Subcutaneous adipose tissue (tissue), 4 donors: ENCODE data around the gene ERH. TPM values are rescaled to one million over a fixed set of nuclear protein-coding genes. Genes with fewer than 3 reads are reported as not detected.

ENCODE experiments used
- total RNA-seq, 4 donors: library from RNA; depleted of rRNA; stranded (reverse); fragments of >200 nt; gene quantifications; one replicate each; pipeline ENCODE4 v1.1.0, GENCODE V29; 2016
- TF ChIP-seq, protein P1 (sequence below): fragments of 450-650 bp; IDR thresholded peaks from one replicate; pipeline ENCODE4 v1.5.1; 2016; ENCODE audit warnings: low read depth, mild to moderate bottlenecking, control low read depth, antibody characterized with exemption, moderate library complexity

Gene ERH
- total RNA-seq, 4 donors from 2014 or later: 47.1 to 116 (median 69.7) TPM

- TF ChIP-seq, protein P1, sequence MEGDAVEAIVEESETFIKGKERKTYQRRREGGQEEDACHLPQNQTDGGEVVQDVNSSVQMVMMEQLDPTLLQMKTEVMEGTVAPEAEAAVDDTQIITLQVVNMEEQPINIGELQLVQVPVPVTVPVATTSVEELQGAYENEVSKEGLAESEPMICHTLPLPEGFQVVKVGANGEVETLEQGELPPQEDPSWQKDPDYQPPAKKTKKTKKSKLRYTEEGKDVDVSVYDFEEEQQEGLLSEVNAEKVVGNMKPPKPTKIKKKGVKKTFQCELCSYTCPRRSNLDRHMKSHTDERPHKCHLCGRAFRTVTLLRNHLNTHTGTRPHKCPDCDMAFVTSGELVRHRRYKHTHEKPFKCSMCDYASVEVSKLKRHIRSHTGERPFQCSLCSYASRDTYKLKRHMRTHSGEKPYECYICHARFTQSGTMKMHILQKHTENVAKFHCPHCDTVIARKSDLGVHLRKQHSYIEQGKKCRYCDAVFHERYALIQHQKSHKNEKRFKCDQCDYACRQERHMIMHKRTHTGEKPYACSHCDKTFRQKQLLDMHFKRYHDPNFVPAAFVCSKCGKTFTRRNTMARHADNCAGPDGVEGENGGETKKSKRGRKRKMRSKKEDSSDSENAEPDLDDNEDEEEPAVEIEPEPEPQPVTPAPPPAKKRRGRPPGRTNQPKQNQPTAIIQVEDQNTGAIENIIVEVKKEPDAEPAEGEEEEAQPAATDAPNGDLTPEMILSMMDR: no peak
These were observed 35.0 kb downstream of the ERH start for GRCh38 chr14:69363055-69363454.

DNA sequence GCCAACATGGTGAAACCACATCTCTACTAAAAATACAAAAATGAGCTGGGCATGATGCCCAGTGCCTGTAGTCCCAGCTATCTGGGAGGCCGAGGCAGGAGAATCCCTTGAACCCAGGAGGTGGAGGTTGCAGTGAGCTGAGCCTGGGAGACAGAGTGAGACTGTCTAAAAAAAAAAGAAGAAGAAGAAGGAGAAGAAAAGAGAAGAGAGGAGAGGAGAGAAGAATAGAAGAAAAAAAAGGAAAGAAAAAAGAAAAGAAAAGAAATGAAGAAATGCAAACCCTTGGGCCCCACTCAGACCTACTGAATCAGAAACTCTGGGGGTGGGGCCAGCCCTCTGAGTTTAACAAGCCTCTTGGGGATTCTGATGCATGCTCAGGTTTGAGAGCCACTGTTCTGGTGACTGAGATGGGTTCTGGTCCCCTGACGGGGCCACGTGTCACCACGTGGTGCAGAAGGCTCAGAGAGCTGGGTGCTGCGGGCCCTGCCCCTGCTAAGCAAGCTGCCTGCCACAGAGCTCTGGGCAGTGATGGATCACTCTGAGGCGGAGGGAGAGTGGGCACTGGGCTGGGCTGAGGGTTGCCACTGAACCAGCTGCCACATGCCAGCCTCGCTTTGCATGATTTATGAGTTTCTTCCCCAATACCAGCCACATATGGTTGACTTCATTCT lies 37.5 kb downstream of the ERH start:
- TF ChIP-seq, protein P1: no peak

- TF ChIP-seq, protein P1: no peak
These were observed 39.1 kb downstream of the ERH start for GRCh38 chr14:69358966-69359365.

GRCh38 chr14:69358233-69358963 lies 39.7 kb downstream of the ERH start:
- TF ChIP-seq, protein P1: no peak

GRCh38 chr14:69357544-69358200 lies 40.4 kb downstream of the ERH start:
- TF ChIP-seq, protein P1: no peak

GRCh38 chr14:69356903-69357543 lies 41.1 kb downstream of the ERH start:
- TF ChIP-seq, protein P1: no peak
